Activated T-helper 9 cell treated with anti-CD3 and anti-CD28 coated beads, Interleukin-2, amount 50 U/mL, for 16 hours (primary cell): ENCODE data around the gene HES6.
A peak's percentile ranks its signal among the peaks of the same experiment; 100 is the strongest.

Experiments used
- DNase-seq: peaks from one replicate; pipeline ENCODE4 v3.0.0-alpha.2; 2020; ENCODE audit warnings: low read depth

The HES6 gene

GRCh38 chr2:238233625-238234024 lies 6.2 kb downstream of the HES6 start:
- DNase-seq = no peak

- no peak for DNase-seq
Measured at GRCh38 chr2:238231809-238232208, 8.0 kb downstream of the HES6 start.

GRCh38 chr2:238231251-238231793 lies 8.5 kb downstream of the HES6 start:
- peak; percentile 69 for DNase-seq

- no peak for DNase-seq
Measured at GRCh38 chr2:238230699-238231098, 9.1 kb downstream of the HES6 start.

GRCh38 chr2:238228700-238229099 lies 11.1 kb downstream of the HES6 start:
- no peak for DNase-seq

- no peak for DNase-seq
Measured at GRCh38 chr2:238227587-238228032, 12.2 kb downstream of the HES6 start.

- DNase-seq = no peak
Measured at GRCh38 chr2:238226698-238227586, 12.9 kb downstream of the HES6 start.

- DNase-seq = no peak
Measured at GRCh38 chr2:238225911-238226697, 13.7 kb downstream of the HES6 start.

GRCh38 chr2:238225121-238225520 lies 14.7 kb downstream of the HES6 start:
- no peak for DNase-seq

- no peak for DNase-seq
Measured at GRCh38 chr2:238224356-238225035, 15.3 kb downstream of the HES6 start.

GRCh38 chr2:238220892-238221521 lies 18.8 kb downstream of the HES6 start:
- no peak for DNase-seq

GRCh38 chr2:238220274-238220891 lies 19.5 kb downstream of the HES6 start:
- no peak for DNase-seq

GRCh38 chr2:238216651-238217184 lies 23.1 kb downstream of the HES6 start:
- no peak for DNase-seq

- DNase-seq = no peak
Measured at GRCh38 chr2:238207006-238207405, 32.8 kb downstream of the HES6 start.

GRCh38 chr2:238203973-238204683 lies 35.7 kb downstream of the HES6 start:
- DNase-seq = no peak

- peak; percentile 89 for DNase-seq
Measured at GRCh38 chr2:238203094-238203972, 36.5 kb downstream of the HES6 start, which contains the start of gene ILKAP. TSS of gene ILKAP (minus strand) at chr2:238203695. CDS start at chr2:238203553, 142 bp downstream.

- DNase-seq = no peak
Measured at GRCh38 chr2:238202326-238203093, 37.3 kb downstream of the HES6 start.

- no peak for DNase-seq
Measured at GRCh38 chr2:238190445-238190844, 49.4 kb downstream of the HES6 start.
